Ovary (tissue), 9 donors: Measurements from ENCODE around the gene NDOR1. TPM values are rescaled to one million over a fixed set of nuclear protein-coding genes. Genes with fewer than 3 reads are reported as not detected.

Source experiments
- DNase-seq, 5 donors: peaks; one replicate each; pipeline ENCODE4 v3.0.0-alpha.2; 2019 to 2020
- H3K27ac ChIP-seq, 2 donors: fragments of 200-600 bp; one replicate each; pipeline versions ENCODE4 v1.5.1 to v1.8.0; 2019 to 2022
- H3K27me3 ChIP-seq: fragments of 200-600 bp; one replicate; pipeline ENCODE4 v1.8.0; 2022
- H3K36me3 ChIP-seq: fragments of 200-600 bp; sonication (generic); one replicate; pipeline ENCODE4 v1.5.1; 2019
- H3K4me1 ChIP-seq: one replicate; pipeline ENCODE4 v1.8.1; 2013; ENCODE audit warnings: mild to moderate bottlenecking, moderate library complexity; ENCODE audit not compliant: insufficient read depth
- H3K4me3 ChIP-seq: fragments of 200-600 bp; sonication (generic); one replicate; pipeline ENCODE4 v1.5.1; 2017
- H3K9me3 ChIP-seq, 2 donors: fragments of 200-600 bp in 1 of 2; sonication (generic) in 1 of 2; one replicate each; pipeline versions ENCODE4 v1.5.1 to v1.8.1; 2013 to 2019; ENCODE audit warnings: mild to moderate bottlenecking in 1 of 2, moderate library complexity in 1 of 2
- CTCF ChIP-seq, 3 donors: fragments of 450-650 bp in 2 of 3; fragments of 200-600 bp in 1 of 3; IDR thresholded peaks; one replicate each; pipeline versions ENCODE4 v1.5.1 to v1.8.0; 2016 to 2022; ENCODE audit warnings: antibody characterized with exemption in 3 of 3, mild to moderate bottlenecking in 1 of 3
- EP300 ChIP-seq: sonication (generic); formaldehyde crosslinking; IDR thresholded peaks from one replicate; pipeline ENCODE4 v1.6.1; 2017; ENCODE audit warnings: antibody characterized with exemption
- POLR2A ChIP-seq: fragments of 450-650 bp; IDR thresholded peaks from one replicate; pipeline ENCODE4 v1.6.1; 2017; ENCODE audit warnings: antibody characterized with exemption, mild to moderate bottlenecking, moderate library complexity
- WGBS, 3 donors: extraction: QIAGEN DNeasy Blood & Tissue Kit in 1 of 3; methylation state at CpG; one replicate each; pipeline versions ENCODE4 v1.1.5 to v1.1.7; 2013 to 2017; 5-methylcytosine and 5-hydroxymethylcytosine counted together
- intact Hi-C, 4 donors: fragments of 100-400 bp; cut with DNase I; formaldehyde crosslinking; loops; one replicate each; pipeline versions ENCODE4 v1.11.0 to v1.15.1; 2022 to 2023
- polyA plus RNA-seq, 2 donors: library from polyadenylated mRNA; stranded (reverse); fragments of 200-250 nt in 1 of 2; fragments of 350-450 nt in 1 of 2; fragmentation: Illumina TruSeq in 1 of 2; extraction: RNeasy Lipid Tissue Mini Kit (QIAGEN cat#74804) in 1 of 2; gene quantifications; one replicate each; pipeline ENCODE4 v1.2.3, GENCODE V29; 2013 to 2014
- total RNA-seq, 7 donors: library from RNA; depleted of rRNA in 2 of 7; stranded (reverse); fragments of >200 nt in 2 of 7; fragmentation: NEBNext Ultra II Directional in 3 of 7; extraction: Animal tissue kit (Norgen Biotek cat#: 25700) in 3 of 7; gene quantifications; one replicate each; pipeline versions ENCODE4 v1.1.0 to v1.2.4, GENCODE V29; 2016 to 2023
- donor health status: DM: no; HTN: no; CAD: no; lungs with moderate emphysema.
- donor health status: DM: no; HTN: no; CAD: no.
- donor health status: Bipolar disorder and iron deficiency.
- donor health status: DM: yes; HTN: yes; CAD: no.
- donor health status: DM: no; HTN: no; CAD: no.
- donor health status: DM: yes; HTN: yes; CAD: no.

NDOR1 gene
- total and polyA plus RNA-seq, 9 donors, result 1.1 to 15.2 (median 9.0) TPM

- H3K27ac ChIP-seq, result no peak overlapping the region
- 86 to 92% (median 87%) methylated on average over 48 of the region's 48 CpGs for WGBS, 3 donors
- intact Hi-C loops, result no loop called here
- H3K4me3 ChIP-seq, result no peak overlapping the region
- no peak for DNase-seq
- no peaks in the 10 kb centered on the region for H3K9me3 ChIP-seq
- peaks cover 19% of the 10 kb centered on the region for H3K4me1 ChIP-seq
- no peak for TF ChIP-seq CTCF (IDR thresholded peaks at IDR 0.05)
- no peak for TF ChIP-seq EP300
- TF ChIP-seq POLR2A, result no peak
- no peaks in the 10 kb centered on the region for H3K27me3 ChIP-seq
- no peaks in the 10 kb centered on the region for H3K36me3 ChIP-seq
Measured at GRCh38 chr9:137184881-137185660, 20.4 kb upstream of the NDOR1 start.

GRCh38 chr9:137185921-137186320 is 19.6 kb upstream of the NDOR1 start:
- 88 to 95% (median 92%) methylated on average over 19 of the region's 19 CpGs for WGBS, 3 donors
- Histone ChIP-seq H3K27me3 (no peaks in the 10 kb centered on the region), H3K4me1 (peaks cover 19% of the 10 kb centered on the region), H3K4me3 (no peak overlapping the region), H3K36me3 (no peaks in the 10 kb centered on the region), H3K27ac (no peak overlapping the region), H3K9me3 (no peaks in the 10 kb centered on the region)
- TF ChIP-seq CTCF (IDR thresholded peaks at IDR 0.05) (no peak), EP300 (no peak), POLR2A (no peak)
- no peak for DNase-seq
- intact Hi-C loops, result no loop called here

- Histone ChIP-seq H3K9me3 (no peaks in the 10 kb centered on the region), H3K36me3 (no peaks in the 10 kb centered on the region), H3K27ac (no peak overlapping the region), H3K27me3 (no peaks in the 10 kb centered on the region), H3K4me3 (no peak overlapping the region), H3K4me1 (peaks cover 19% of the 10 kb centered on the region)
- TF ChIP-seq EP300 (no peak), CTCF (IDR thresholded peaks at IDR 0.05) (no peak)
- no peak for DNase-seq
- 56 to 76% (median 73%) methylated on average over 5 to 6 of the region's 6 CpGs for WGBS, 3 donors
- intact Hi-C loops, result no loop called here
Measured at GRCh38 chr9:137186385-137186784, 19.1 kb upstream of the NDOR1 start.

GRCh38 chr9:137187386-137187785 is 18.1 kb upstream of the NDOR1 start:
- Histone ChIP-seq H3K9me3 (no peaks in the 10 kb centered on the region), H3K36me3 (no peaks in the 10 kb centered on the region), H3K4me3 (peak overlapping the region; percentile 98), H3K4me1 (peaks cover 19% of the 10 kb centered on the region), H3K27ac (no peak overlapping the region), H3K27me3 (no peaks in the 10 kb centered on the region)
- 77 to 87% (median 82%) methylated on average over 15 of the region's 15 CpGs for WGBS, 3 donors
- TF ChIP-seq POLR2A (no peak), CTCF (IDR thresholded peaks at IDR 0.05) (no peak), EP300 (no peak)
- intact Hi-C loops, result no loop called here
- DNase-seq, result no peak
